Erythroblast (primary cell): ENCODE results near the gene ANKFN1.

Experiments used
- GATA1 ChIP-seq: IDR thresholded peaks from 2 replicates; pipeline ENCODE4 v1.6.1; 2011; ENCODE audit warnings: low read depth, mild to moderate bottlenecking, control low read depth, low read length, moderate library complexity
- POLR2A ChIP-seq: IDR thresholded peaks from 2 replicates; pipeline ENCODE4 v1.6.1; 2011; ENCODE audit warnings: mild to moderate bottlenecking, low read length

- TF ChIP-seq POLR2A (no peak), GATA1 (no peak)
These were observed 369.8 kb downstream of the ANKFN1 start for GRCh38 chr17:56523042-56523441.
